Stimulated activated CD8-positive, alpha-beta memory T cell treated with anti-CD3 and anti-CD28 coated beads, Interleukin-7, amount 100 ng/mL, for 24 hours (primary cell): Measurements from ENCODE around the gene ELAVL3.
"Not testable (repeated sequence)": the region's sequence is repeated elsewhere in the genome, so short reads cannot be mapped to it uniquely, and the experiment has no call there.

Experiments used
- DNase-seq: peaks from one replicate; pipeline ENCODE4 v3.0.0-alpha.2; 2020; ENCODE audit warnings: low read depth

ELAVL3 gene

GRCh38 chr19:11406703-11407236, 74.1 kb downstream of the ELAVL3 start:
- not testable (repeated sequence) for DNase-seq

GRCh38 chr19:11405846-11406643, 74.8 kb downstream of the ELAVL3 start:
- DNase-seq = no peak

- DNase-seq = no peak
Observed at GRCh38 chr19:11404588-11405222, 76.1 kb downstream of the ELAVL3 start.

- DNase-seq = no peak
Observed at GRCh38 chr19:11401808-11402543, 78.9 kb downstream of the ELAVL3 start.
